ENCODE data around the gene HES5.

DNA sequence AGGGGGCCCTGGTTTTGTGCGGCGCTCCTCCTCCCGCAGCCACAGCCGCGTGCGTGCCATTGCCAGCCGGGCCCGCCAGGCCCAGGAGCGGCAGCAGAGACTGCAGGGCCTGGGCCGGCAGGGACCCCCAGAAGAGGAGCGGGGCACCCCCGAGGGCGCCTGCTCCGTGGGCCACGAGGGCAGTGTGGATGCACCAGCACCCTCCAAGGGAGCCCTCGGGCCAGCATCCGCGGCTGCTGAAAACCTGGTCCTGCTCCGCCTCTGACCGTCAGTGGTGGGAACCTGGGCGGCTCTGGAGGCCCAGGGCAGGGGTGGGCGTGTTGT lies 25.2 kb downstream of the HES5 start:
- no peak for TF ChIP-seq POLR2A (IDR thresholded peaks at IDR 0.05)
- no peak for TF ChIP-seq CTCF (IDR thresholded peaks at IDR 0.05)
- no peak for TF ChIP-seq EP300 (IDR thresholded peaks at IDR 0.05)

All from gastroesophageal sphincter (tissue), 3 donors.